Measurements from ENCODE around the gene MLYCD. TPM values are rescaled to one million over a fixed set of nuclear protein-coding genes. Genes with fewer than 3 reads are reported as not detected.

The MLYCD gene
- total RNA-seq, 6 donors from 2014 or later: 7.5 to 30.4 (median 11.3) TPM

DNA sequence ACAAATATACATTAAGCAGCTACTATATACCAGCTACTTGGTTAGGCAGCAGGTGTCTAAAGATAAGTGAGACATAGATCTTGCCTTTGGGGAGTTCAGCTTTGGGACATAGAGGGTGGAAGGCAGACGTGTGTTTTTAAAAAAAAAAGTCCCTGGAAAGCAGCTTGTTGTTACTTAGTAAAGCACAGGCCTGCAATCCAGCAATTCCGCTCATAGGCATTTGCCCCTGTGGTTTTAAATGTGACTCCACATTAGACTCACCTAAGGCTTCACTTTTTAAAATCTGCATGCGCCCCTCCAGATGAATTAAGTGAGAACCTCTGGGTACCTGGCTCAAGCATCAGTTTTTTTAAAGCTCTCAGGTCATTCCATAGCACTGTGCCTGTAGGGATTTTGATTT, 7.2 kb upstream of the MLYCD start:
- ATAC-seq (ENCODE audit: low FRiP score in 2 of 2): no peak

DNA sequence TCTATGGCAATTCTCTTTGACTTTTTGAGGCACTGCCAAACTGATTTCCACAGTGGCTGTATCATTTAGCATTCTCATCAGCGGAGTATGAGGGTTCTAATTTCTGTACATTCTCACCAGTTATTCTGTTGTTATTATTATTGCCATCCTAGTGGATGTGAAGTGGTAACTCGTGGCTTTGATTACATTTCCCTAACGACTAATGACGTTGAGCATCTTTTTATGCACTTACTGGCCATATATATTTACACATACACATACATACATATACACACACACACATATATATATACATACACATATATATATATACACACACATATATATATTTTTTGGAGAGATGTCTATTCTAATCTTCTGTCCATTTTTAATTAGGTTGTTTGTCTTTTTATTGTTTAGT, 3.7 kb upstream of the MLYCD start:
- TF ChIP-seq POLR2A (IDR thresholded peaks at IDR 0.05) (no peak), CTCF (IDR thresholded peaks at IDR 0.05) (no peak), POLR2AphosphoS5 (IDR thresholded peaks at IDR 0.05) (no peak), EP300 (IDR thresholded peaks at IDR 0.05) (no peak)
- no peaks in the 10 kb centered on the region for H3K36me3 ChIP-seq
- peaks cover 7 to 17% (median 13%) of the 10 kb centered on the region in 4 donors for H3K4me1 ChIP-seq
- no peak overlapping the region for H3K4me3 ChIP-seq
- ATAC-seq (ENCODE audit: low FRiP score in 2 of 2) (no peak), DNase-seq (no peak)
- peaks cover 0 to 4% (median 0%) of the 10 kb centered on the region in 4 donors for H3K9me3 ChIP-seq
- no peak overlapping the region for H3K27ac ChIP-seq
- 69 to 80% methylated on average over 4 of the region's 4 CpGs for WGBS, 2 donors
- no peaks in the 10 kb centered on the region for H3K27me3 ChIP-seq

More for the DNA sequence above, 7.2 kb upstream of the MLYCD start:
- no peak overlapping the region for H3K27ac ChIP-seq
- no peaks in the 10 kb centered on the region for H3K4me1 ChIP-seq
- 82 to 84% methylated on average over 3 of the region's 3 CpGs for WGBS, 2 donors
- no peaks in the 10 kb centered on the region for H3K36me3 ChIP-seq
- H3K9me3 ChIP-seq: peaks cover 0 to 4% (median 0%) of the 10 kb centered on the region in 4 donors
- no peak for DNase-seq
- TF ChIP-seq POLR2AphosphoS5 (IDR thresholded peaks at IDR 0.05): no peak
- TF ChIP-seq CTCF (IDR thresholded peaks at IDR 0.05): no peak
- no peak for TF ChIP-seq EP300 (IDR thresholded peaks at IDR 0.05)
- no peak for TF ChIP-seq POLR2A (IDR thresholded peaks at IDR 0.05)
- no peaks in the 10 kb centered on the region for H3K27me3 ChIP-seq
- H3K4me3 ChIP-seq: no peak overlapping the region

- 92 to 96% methylated on average over 3 of the region's 3 CpGs for WGBS, 2 donors
- Histone ChIP-seq H3K9me3 (peaks cover 0 to 4% (median 0%) of the 10 kb centered on the region in 4 donors), H3K4me3 (no peak overlapping the region), H3K36me3 (no peaks in the 10 kb centered on the region), H3K4me1 (peaks cover 14 to 22% (median 18%) of the 10 kb centered on the region in 4 donors), H3K27ac (no peak overlapping the region), H3K27me3 (no peaks in the 10 kb centered on the region)
- TF ChIP-seq POLR2A (IDR thresholded peaks at IDR 0.05): no peak
- no peak for TF ChIP-seq CTCF (IDR thresholded peaks at IDR 0.05)
- no peak for TF ChIP-seq POLR2AphosphoS5 (IDR thresholded peaks at IDR 0.05)
- ATAC-seq (ENCODE audit: low FRiP score in 2 of 2) (no peak), DNase-seq (no peak)
These were observed 3.0 kb upstream of the MLYCD start for GRCh38 chr16:83895942-83896341.

- H3K4me1 ChIP-seq: peaks cover 18 to 29% (median 22%) of the 10 kb centered on the region in 4 donors
- 0 to 1% methylated on average over 2 to 8 of the region's 73 CpGs for WGBS, 2 donors
- H3K36me3 ChIP-seq: no peaks in the 10 kb centered on the region
- peak overlapping the region; percentile 73 to 94 (median 90) for H3K4me3 ChIP-seq
- peak overlapping the region; percentile 87 to 93 (median 92) for H3K27ac ChIP-seq
- DNase-seq (peak; percentile 66 to 91), ATAC-seq (ENCODE audit: low FRiP score in 2 of 2) (peak; percentile 44 to 69)
- TF ChIP-seq EP300 (IDR thresholded peaks at IDR 0.05): no peak
- TF ChIP-seq POLR2A (IDR thresholded peaks at IDR 0.05): peak in 1 of 4 donors; percentile 30
- no peak for TF ChIP-seq POLR2AphosphoS5 (IDR thresholded peaks at IDR 0.05)
- TF ChIP-seq CTCF (IDR thresholded peaks at IDR 0.05): peak in 2 of 6 experiments; percentile 7 to 39
- no peaks in the 10 kb centered on the region for H3K9me3 ChIP-seq
- H3K27me3 ChIP-seq: no peaks in the 10 kb centered on the region
These were observed 470 bp downstream of the MLYCD start for GRCh38 chr16:83899272-83899897.

- H3K4me3 ChIP-seq: peak overlapping the region; percentile 73 to 94 (median 90)
- H3K4me1 ChIP-seq: peaks cover 18 to 29% (median 22%) of the 10 kb centered on the region in 4 donors
- H3K27ac ChIP-seq: peak overlapping the region; percentile 87 to 93 (median 92)
- no peaks in the 10 kb centered on the region for H3K27me3 ChIP-seq
- no peaks in the 10 kb centered on the region for H3K9me3 ChIP-seq
- ATAC-seq (ENCODE audit: low FRiP score in 2 of 2) (no peak), DNase-seq (no peak)
- 79 to 81% methylated on average over 3 of the region's 3 CpGs for WGBS, 2 donors
- H3K36me3 ChIP-seq: no peaks in the 10 kb centered on the region
- TF ChIP-seq POLR2AphosphoS5 (IDR thresholded peaks at IDR 0.05) (no peak), EP300 (IDR thresholded peaks at IDR 0.05) (no peak), CTCF (IDR thresholded peaks at IDR 0.05) (no peak), POLR2A (IDR thresholded peaks at IDR 0.05) (no peak)
These were observed 1.1 kb downstream of the MLYCD start for GRCh38 chr16:83899978-83900377.

Measured in upper lobe of left lung (tissue), 6 donors.